RWPE2 (cell line): ENCODE results near the gene TRIML1.

ENCODE experiments used
- ATAC-seq: fragments of 200-7000 bp; cut with Tn5 transposase; 3 replicates; pipeline ENCODE4 v1.9.1; 2021; ENCODE audit warnings: low read depth
- DNase-seq: peaks from one replicate; pipeline ENCODE4 v3.0.0-alpha.2; 2020; ENCODE audit warnings: low spot score
- H3K27ac ChIP-seq: fragments of 450-650 bp; 2 replicates; pipeline ENCODE4 v1.5.1; 2017; ENCODE audit warnings: mild to moderate bottlenecking; ENCODE audit not compliant: poor library complexity, severe bottlenecking
- H3K27me3 ChIP-seq: fragments of 250-450 bp; sonication (Bioruptor Pico); 2 replicates; pipeline ENCODE4 v1.5.1; 2021; ENCODE audit warnings: mild to moderate bottlenecking, moderate library complexity; ENCODE audit not compliant: insufficient read depth, poor library complexity, severe bottlenecking
- H3K36me3 ChIP-seq: fragments of 250-450 bp; sonication (Bioruptor Pico); 2 replicates; pipeline ENCODE4 v1.5.1; 2020; ENCODE audit warnings: low read depth, mild to moderate bottlenecking, moderate library complexity
- H3K4me1 ChIP-seq: fragments of 250-450 bp; sonication (Bioruptor Pico); 2 replicates; pipeline ENCODE4 v1.5.1; 2021; ENCODE audit warnings: mild to moderate bottlenecking, moderate library complexity; ENCODE audit not compliant: insufficient read depth, poor library complexity, severe bottlenecking
- H3K4me3 ChIP-seq: fragments of 250-450 bp; sonication (Bioruptor Pico); 2 replicates; pipeline ENCODE4 v1.5.1; 2021; ENCODE audit warnings: mild to moderate bottlenecking, moderate library complexity; ENCODE audit not compliant: severe bottlenecking
- H3K9me3 ChIP-seq: fragments of 250-450 bp; sonication (Bioruptor Pico); 2 replicates; pipeline ENCODE4 v1.5.1; 2021; ENCODE audit warnings: mild to moderate bottlenecking, moderate library complexity; ENCODE audit not compliant: severe bottlenecking
- TF ChIP-seq, protein P1 (sequence below): fragments of 450-650 bp; IDR thresholded peaks from one replicate; pipeline ENCODE4 v1.5.1; 2017; ENCODE audit warnings: mild to moderate bottlenecking, moderate library complexity; ENCODE audit not compliant: poor library complexity, severe bottlenecking

TRIML1 gene

DNA sequence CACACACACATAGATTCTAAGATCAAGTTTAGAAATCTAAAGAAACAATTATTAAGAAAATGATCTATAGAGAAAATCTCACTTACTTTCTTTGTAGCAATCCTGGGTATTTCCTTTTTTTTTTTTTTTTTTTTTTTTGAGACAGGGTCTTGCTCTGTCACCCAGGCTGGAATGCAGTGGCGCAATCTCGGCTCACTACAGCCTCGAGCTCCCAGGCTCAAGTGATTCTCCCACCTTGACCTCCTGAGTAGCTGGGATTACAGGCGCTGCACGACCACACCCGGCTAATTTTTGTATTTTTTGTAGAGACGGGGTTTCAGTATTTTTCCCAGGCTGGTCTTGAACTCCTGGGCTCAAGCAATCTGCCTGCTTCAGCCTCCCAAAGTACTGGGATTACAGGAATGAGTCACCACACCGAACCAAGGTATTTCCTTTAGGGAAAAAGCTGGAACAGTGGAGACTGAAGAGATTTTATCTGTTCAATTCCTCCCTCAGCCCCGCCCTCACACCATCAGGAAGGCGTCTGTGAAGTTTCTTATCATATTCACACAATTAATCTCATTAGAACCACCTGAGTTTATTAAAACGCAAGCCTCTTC lies 30.0 kb upstream of the TRIML1 start, which contains the start of gene TRIML2:
Gene TRIML2, minus strand, starts transcription at position 447 of the 599 bp plus-strand sequence. CDS start 4,235 bp downstream, outside the sequence.
- peaks cover 48% of the 10 kb centered on the region for H3K4me1 ChIP-seq
- no peaks in the 10 kb centered on the region for H3K9me3 ChIP-seq
- DNase-seq (no peak), ATAC-seq (0 out of 3 replicates have a peak, but pooled peaks have one; percentile 16)
- H3K27me3 ChIP-seq = no peaks in the 10 kb centered on the region
- no peaks in the 10 kb centered on the region for H3K36me3 ChIP-seq
- H3K4me3 ChIP-seq = peak within 1 kb of the TSS; percentile 7
- H3K27ac ChIP-seq = peak within 1 kb of the TSS; percentile 76
- TF ChIP-seq, protein P1, sequence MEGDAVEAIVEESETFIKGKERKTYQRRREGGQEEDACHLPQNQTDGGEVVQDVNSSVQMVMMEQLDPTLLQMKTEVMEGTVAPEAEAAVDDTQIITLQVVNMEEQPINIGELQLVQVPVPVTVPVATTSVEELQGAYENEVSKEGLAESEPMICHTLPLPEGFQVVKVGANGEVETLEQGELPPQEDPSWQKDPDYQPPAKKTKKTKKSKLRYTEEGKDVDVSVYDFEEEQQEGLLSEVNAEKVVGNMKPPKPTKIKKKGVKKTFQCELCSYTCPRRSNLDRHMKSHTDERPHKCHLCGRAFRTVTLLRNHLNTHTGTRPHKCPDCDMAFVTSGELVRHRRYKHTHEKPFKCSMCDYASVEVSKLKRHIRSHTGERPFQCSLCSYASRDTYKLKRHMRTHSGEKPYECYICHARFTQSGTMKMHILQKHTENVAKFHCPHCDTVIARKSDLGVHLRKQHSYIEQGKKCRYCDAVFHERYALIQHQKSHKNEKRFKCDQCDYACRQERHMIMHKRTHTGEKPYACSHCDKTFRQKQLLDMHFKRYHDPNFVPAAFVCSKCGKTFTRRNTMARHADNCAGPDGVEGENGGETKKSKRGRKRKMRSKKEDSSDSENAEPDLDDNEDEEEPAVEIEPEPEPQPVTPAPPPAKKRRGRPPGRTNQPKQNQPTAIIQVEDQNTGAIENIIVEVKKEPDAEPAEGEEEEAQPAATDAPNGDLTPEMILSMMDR = no peak

- Histone ChIP-seq H3K4me1 (peaks cover 48% of the 10 kb centered on the region), H3K27ac (peak overlapping the region; percentile 76), H3K27me3 (no peaks in the 10 kb centered on the region), H3K36me3 (no peaks in the 10 kb centered on the region), H3K9me3 (no peaks in the 10 kb centered on the region), H3K4me3 (no peak overlapping the region)
- no peak for DNase-seq
- ATAC-seq = no peak
- TF ChIP-seq, protein P1 = no peak
These were observed 29.2 kb upstream of the TRIML1 start for GRCh38 chr4:188110036-188110435.

DNA sequence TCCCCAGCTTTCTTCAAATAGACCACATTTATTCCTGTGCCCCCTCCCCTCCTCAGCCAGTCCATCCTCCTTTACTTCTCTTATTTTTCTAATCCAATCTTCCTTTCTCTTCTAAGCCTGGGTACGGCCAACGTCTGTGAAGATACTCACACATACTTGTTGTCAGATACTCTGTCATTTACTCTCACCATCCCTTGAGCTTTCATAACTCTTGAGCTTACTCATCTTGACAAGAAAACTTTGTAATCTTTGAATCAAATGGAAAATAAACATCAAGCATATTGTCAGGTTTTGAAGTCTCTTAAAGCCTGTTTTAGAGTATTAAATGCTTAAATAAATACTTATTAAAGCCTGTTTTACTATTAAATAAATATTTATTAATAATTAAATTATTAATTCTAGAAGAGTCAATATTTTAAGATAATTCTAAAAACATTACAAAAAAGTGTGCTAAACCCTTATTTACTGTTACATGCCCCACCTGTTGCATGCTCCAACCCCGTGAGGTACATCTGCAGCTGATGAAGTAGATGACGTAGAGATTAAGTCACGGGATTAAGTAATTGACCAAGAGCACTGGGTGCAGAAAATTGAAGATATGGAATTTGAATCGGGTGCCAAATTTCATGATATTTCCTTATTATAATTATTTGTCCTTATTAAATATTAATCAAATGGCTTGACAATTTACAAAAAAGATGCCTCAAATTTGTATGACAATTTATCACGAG lies 28.3 kb upstream of the TRIML1 start:
- no peaks in the 10 kb centered on the region for H3K9me3 ChIP-seq
- H3K27me3 ChIP-seq = no peaks in the 10 kb centered on the region
- no peak overlapping the region for H3K4me3 ChIP-seq
- no peaks in the 10 kb centered on the region for H3K36me3 ChIP-seq
- H3K4me1 ChIP-seq = peaks cover 48% of the 10 kb centered on the region
- peak overlapping the region; percentile 76 for H3K27ac ChIP-seq
- ATAC-seq = no peak
- DNase-seq = no peak
- TF ChIP-seq, protein P1 = no peak

GRCh38 chr4:188111955-188112354 lies 27.3 kb upstream of the TRIML1 start:
- no peak for DNase-seq
- Histone ChIP-seq H3K4me1 (peaks cover 48% of the 10 kb centered on the region), H3K36me3 (no peaks in the 10 kb centered on the region), H3K4me3 (no peak overlapping the region), H3K27me3 (no peaks in the 10 kb centered on the region), H3K27ac (peak overlapping the region; percentile 76), H3K9me3 (no peaks in the 10 kb centered on the region)
- TF ChIP-seq, protein P1 = no peak
- no peak for ATAC-seq

- H3K4me3 ChIP-seq = no peak overlapping the region
- H3K27me3 ChIP-seq = no peaks in the 10 kb centered on the region
- TF ChIP-seq, protein P1 = no peak
- peak; percentile 89 for ATAC-seq
- peak overlapping the region; percentile 76 for H3K27ac ChIP-seq
- H3K9me3 ChIP-seq = no peaks in the 10 kb centered on the region
- H3K36me3 ChIP-seq = no peaks in the 10 kb centered on the region
- DNase-seq = peak; percentile 84
- peaks cover 40% of the 10 kb centered on the region for H3K4me1 ChIP-seq
These were observed 26.1 kb upstream of the TRIML1 start for GRCh38 chr4:188113156-188113555.
